GM19238 (cell line): ENCODE measurements around the gene DDX39B.
"Not testable (repeated sequence)": the region's sequence is repeated elsewhere in the genome, so short reads cannot be mapped to it uniquely, and the experiment has no call there.

Source experiments
- DNase-seq: peaks from one replicate; pipeline ENCODE4 v3.0.0; 2011; ENCODE audit warnings: low spot score; ENCODE audit not compliant: insufficient read length

The DDX39B gene

DNA sequence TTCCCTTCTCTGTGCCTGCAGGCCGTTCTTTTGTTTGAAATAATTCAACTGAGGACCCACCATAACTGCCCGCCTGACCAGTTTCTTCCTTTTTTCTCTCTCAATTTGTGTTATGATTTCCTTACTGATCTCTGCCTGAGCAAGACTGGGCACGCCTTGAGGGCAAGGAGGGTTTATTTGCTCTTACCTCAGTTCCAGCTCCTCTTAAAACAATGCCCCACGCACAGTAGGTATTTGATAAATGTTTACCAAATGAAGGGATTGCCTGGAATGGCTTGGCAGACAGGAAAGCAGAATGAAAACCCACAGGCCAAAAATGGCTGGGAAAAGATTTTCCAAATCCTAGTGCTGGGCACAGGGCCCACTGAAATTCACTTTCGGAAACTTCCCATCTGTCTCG is 54.1 kb downstream of the DDX39B start:
- DNase-seq = not testable (repeated sequence)

DNA sequence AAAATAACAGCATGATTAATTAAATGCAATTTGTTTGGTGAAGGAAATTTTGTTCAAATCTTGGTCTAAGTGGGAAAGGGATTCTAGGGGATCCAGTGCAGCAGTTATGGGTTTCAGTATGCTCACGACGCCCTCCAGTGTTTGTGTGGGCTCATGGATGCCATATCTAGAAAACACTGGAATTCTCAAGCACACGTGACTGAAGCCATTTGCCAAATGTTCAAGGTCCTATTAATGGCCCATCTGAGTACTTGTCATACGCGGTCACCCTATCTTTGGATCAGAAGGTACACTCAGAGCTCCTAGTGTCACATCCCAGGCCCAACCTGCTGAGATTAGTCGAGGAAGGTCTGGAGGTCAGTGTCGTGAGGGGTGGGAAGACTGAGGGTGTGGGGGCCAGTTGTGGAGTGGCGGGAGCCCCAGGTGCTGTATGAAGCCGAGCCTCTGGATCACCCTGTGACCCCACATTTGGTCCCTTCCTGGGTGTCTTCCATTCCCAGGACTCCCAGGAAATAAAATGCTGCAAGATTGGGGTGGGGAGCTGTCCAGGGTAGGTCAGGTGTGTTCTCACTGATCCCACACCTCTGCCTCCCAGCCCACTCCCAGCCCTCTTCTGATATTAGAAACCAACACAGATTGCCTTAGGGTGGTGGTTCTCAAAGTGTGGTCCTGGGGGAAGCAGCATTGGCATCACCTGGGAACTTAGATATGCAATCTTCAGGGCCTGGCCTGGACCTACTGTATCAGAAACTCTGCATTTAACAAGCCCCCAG is 55.6 kb downstream of the DDX39B start:
- DNase-seq = not testable (repeated sequence)

DNA sequence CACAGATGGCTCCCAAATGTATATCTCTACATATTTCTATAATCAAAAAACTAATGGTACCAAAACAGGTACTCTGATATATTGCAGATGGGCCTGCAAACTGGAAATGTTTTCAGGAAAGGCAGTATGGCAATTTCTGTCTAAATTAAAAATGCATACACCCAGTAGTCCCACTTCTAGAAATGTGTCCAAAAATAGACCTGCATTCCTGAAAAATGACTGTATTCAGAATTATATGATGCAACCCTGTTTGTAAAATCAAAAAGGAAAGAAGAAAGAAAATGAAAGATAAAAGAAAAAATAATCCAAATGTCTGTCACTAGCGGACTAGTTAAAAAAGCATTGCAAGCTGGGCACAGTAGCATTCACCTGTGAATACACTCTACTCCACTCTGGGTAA is 56.7 kb downstream of the DDX39B start:
- DNase-seq = no peak

DNA sequence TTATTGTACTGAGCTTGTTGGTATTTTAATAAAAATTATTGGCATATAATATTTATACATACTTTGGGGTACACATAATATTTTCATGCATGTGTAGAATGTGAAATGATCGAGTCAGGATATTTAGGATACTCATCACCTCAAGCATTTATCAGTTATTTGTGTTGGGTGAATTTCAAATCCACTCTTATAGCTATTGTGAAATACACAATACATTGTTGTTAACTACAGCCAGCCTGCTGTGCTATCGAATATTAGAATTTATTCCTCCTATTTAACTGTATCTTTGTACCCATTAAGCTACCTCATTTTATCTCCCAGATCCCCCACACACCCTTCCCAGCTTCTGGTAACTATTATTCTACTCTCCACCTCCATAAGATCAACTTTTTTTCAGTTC is 58.4 kb downstream of the DDX39B start:
- DNase-seq = no peak

DNA sequence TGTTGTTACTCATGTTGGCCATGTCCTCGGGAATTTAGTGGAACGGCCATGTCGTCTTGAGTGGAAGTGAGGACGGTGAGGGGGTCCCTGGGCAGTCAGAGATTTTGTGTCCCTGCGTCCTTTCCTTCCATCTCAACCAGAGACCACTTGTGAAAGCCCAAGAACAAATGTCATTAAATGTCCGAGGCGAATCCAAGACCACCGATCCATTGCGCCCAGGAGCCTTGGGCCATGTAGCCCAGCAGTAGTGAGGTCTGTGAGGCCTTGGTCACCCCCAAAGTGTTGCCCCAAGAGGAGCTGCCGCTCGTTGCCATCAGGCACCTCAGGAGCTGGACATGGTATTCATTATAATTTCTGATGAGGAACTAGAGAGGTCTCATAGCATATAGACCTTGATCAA is 61.2 kb downstream of the DDX39B start:
- no peak for DNase-seq
